Liver (tissue), 3 donors: Measurements from ENCODE around the gene PPP1R26.

Experiments
- FOXA1 ChIP-seq: IDR thresholded peaks from 2 replicates; pipeline ENCODE4 v1.6.1; 2016; ENCODE audit warnings: antibody characterized with exemption
- HNF4A ChIP-seq, 2 donors: conservative IDR thresholded peaks; 2 replicates each; pipeline ENCODE4 v1.6.1; 2016; ENCODE audit warnings: antibody characterized with exemption in 2 of 2, mild to moderate bottlenecking in 2 of 2
- JUND ChIP-seq, 2 donors: IDR thresholded peaks; 2 replicates each; pipeline ENCODE4 v1.6.1; 2016; ENCODE audit warnings: antibody characterized with exemption in 2 of 2
- RAD21 ChIP-seq, 2 donors: IDR thresholded peaks; 2 replicates each; pipeline ENCODE4 v1.6.1; 2016; ENCODE audit warnings: antibody characterized with exemption in 2 of 2, mild to moderate bottlenecking in 2 of 2
- SP1 ChIP-seq: IDR thresholded peaks from 2 replicates; pipeline ENCODE4 v1.6.1; 2018; ENCODE audit warnings: antibody characterized with exemption, mild to moderate bottlenecking
- TF ChIP-seq, protein P1 (sequence below): IDR thresholded peaks from 2 replicates; pipeline ENCODE4 v1.6.1; 2016; ENCODE audit warnings: antibody characterized with exemption
- TF ChIP-seq, protein P2 (sequence below): IDR thresholded peaks from 2 replicates; pipeline ENCODE4 v1.6.1; 2016; ENCODE audit warnings: antibody characterized with exemption
- TF ChIP-seq, protein P3 (sequence below): fragments of 150-350 bp; IDR thresholded peaks from 2 replicates; pipeline ENCODE4 v1.5.1; 2017; ENCODE audit warnings: improper control_type of control experiment, low read depth, low read length; ENCODE audit not compliant: missing input control
- TF ChIP-seq, protein P4 (sequence below): IDR thresholded peaks from 2 replicates; pipeline ENCODE4 v1.6.1; 2016; ENCODE audit warnings: antibody characterized with exemption
- donor health status: healthy.
- donor health status: healthy.

DNA sequence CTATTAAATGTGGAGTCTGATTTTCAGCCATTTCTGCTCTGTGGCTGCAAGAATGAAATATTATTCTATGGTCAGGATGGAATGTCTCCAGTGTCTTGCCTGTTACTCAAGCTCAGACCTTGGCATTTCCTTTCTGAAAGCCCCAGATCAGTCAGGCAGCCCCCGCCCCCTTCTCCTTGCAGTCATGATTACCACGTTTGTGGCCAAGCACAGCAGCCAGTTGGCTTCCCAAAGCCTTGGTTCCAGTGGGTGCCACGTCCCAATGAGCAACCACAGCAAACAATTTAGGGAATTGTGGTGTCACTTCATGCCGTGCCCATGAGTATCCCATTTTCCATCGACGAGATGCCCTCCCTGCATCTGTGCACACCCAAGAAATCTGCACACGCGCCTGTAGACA lies 56.6 kb downstream of the PPP1R26 start:
- TF ChIP-seq, protein P1, sequence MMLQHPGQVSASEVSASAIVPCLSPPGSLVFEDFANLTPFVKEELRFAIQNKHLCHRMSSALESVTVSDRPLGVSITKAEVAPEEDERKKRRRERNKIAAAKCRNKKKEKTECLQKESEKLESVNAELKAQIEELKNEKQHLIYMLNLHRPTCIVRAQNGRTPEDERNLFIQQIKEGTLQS, result no peak
- TF ChIP-seq, protein P2, sequence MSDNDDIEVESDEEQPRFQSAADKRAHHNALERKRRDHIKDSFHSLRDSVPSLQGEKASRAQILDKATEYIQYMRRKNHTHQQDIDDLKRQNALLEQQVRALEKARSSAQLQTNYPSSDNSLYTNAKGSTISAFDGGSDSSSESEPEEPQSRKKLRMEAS, result no peak
- TF ChIP-seq RAD21 (IDR thresholded peaks at IDR 0.05), result no peak
- TF ChIP-seq, protein P3, sequence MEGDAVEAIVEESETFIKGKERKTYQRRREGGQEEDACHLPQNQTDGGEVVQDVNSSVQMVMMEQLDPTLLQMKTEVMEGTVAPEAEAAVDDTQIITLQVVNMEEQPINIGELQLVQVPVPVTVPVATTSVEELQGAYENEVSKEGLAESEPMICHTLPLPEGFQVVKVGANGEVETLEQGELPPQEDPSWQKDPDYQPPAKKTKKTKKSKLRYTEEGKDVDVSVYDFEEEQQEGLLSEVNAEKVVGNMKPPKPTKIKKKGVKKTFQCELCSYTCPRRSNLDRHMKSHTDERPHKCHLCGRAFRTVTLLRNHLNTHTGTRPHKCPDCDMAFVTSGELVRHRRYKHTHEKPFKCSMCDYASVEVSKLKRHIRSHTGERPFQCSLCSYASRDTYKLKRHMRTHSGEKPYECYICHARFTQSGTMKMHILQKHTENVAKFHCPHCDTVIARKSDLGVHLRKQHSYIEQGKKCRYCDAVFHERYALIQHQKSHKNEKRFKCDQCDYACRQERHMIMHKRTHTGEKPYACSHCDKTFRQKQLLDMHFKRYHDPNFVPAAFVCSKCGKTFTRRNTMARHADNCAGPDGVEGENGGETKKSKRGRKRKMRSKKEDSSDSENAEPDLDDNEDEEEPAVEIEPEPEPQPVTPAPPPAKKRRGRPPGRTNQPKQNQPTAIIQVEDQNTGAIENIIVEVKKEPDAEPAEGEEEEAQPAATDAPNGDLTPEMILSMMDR, result no peak
- TF ChIP-seq FOXA1, result no peak
- TF ChIP-seq JUND (IDR thresholded peaks at IDR 0.05), result no peak
- no peak for TF ChIP-seq SP1
- TF ChIP-seq, protein P4, sequence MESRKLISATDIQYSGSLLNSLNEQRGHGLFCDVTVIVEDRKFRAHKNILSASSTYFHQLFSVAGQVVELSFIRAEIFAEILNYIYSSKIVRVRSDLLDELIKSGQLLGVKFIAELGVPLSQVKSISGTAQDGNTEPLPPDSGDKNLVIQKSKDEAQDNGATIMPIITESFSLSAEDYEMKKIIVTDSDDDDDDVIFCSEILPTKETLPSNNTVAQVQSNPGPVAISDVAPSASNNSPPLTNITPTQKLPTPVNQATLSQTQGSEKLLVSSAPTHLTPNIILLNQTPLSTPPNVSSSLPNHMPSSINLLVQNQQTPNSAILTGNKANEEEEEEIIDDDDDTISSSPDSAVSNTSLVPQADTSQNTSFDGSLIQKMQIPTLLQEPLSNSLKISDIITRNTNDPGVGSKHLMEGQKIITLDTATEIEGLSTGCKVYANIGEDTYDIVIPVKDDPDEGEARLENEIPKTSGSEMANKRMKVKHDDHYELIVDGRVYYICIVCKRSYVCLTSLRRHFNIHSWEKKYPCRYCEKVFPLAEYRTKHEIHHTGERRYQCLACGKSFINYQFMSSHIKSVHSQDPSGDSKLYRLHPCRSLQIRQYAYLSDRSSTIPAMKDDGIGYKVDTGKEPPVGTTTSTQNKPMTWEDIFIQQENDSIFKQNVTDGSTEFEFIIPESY, result no peak
- no peak for TF ChIP-seq HNF4A (conservative IDR thresholded peaks at IDR 0.05)
